ENCODE results near the gene USE1.

Gene USE1, protein sequence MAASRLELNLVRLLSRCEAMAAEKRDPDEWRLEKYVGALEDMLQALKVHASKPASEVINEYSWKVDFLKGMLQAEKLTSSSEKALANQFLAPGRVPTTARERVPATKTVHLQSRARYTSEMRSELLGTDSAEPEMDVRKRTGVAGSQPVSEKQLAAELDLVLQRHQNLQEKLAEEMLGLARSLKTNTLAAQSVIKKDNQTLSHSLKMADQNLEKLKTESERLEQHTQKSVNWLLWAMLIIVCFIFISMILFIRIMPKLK

DNA sequence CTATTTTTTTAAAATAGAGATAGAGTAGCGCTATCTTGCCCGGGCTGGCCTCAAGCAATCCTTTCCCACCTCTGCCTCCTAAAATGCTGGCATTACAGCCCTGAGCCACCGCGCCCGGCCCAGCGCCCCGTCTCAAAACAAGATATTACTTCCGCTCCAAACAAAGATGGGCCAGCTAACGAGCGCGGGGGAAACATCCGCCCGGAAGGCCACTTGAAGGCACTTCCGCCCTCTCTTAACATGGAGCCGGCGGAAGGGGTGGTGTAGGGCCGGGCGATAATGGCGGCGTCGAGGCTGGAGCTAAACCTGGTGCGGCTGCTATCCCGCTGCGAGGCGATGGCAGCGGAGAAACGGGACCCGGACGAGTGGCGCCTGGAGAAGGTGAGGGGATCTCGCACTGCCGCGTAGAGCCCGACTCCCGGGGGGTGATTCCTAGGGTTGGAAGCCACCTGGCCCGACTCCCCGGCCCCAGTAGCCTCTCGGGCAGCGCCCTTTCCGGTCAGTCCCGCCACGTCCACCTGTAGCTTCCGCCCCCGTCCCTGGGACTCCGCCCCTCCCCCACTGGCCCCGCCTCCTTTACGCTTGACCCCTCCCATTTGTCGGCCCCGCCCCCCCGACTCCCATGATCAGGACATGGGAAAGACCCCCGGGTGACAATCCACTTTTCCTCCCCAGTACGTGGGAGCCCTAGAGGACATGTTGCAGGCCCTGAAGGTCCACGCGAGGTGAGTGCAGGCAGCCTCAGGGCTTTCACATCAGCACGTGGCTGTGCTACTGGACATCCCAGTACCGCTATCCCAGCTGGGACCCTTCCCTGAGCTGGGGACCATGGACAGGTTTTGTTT is at the start of gene USE1:
Gene USE1, plus strand, starts transcription at position 231 of the 845 bp plus-strand sequence. Its CDS starts 49 bp downstream, at position 280.
- H3K27ac ChIP-seq: peak within 1 kb of the TSS; percentile 66
- no peak within 1 kb of the TSS for H3K4me3 ChIP-seq (IDR thresholded peaks at IDR 0.05; ENCODE audit: insufficient read depth, low read depth, low read length)
- peaks cover 15% of the 10 kb centered on the region for H3K4me1 ChIP-seq (ENCODE audit: low read depth, poor library complexity, severe bottlenecking)
- peak within 1 kb of the TSS; percentile 73; the same call in 1 of the 2 replicates for H2AFZ ChIP-seq (ENCODE audit: low read depth)
- no peaks in the 10 kb centered on the region for H3K36me3 ChIP-seq (ENCODE audit: insufficient read depth)
- H4K20me1 ChIP-seq (ENCODE audit: insufficient read depth): no peaks in the 10 kb centered on the region
- peak within 1 kb of the TSS; percentile 99 for H3K4me2 ChIP-seq
- H3K9ac ChIP-seq: peak within 1 kb of the TSS; percentile 83
- H3K27me3 ChIP-seq (ENCODE audit: insufficient read depth, low read depth): no peaks in the 10 kb centered on the region
- no peak; the same call in 1 of the 2 replicates for TF ChIP-seq CTCF (conservative IDR thresholded peaks at IDR 0.05; ENCODE audit: low read depth, low read length)
- no peaks in the 10 kb centered on the region for H3K79me2 ChIP-seq (ENCODE audit: insufficient read depth, low read depth)

DNA sequence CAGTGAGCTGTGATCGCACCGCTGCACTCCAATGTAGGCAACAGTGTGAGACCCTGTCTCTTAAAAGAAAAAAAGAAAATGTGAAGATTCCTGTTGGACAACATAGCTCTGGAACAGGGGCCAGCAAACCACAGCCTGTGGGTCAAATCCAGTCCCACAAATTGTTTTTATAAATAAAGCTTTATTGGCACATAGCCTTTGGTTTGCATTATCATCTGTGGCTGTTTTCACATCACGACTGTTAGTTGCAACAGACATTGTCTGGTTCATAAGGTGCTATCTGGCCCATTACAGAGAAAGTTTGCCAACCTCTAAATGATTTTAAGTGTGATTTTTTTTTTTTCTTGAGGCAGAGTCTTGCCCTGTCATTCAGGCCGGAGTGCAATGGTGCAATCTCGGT is 49.4 kb upstream of the USE1 start:
- H4K20me1 ChIP-seq (ENCODE audit: insufficient read depth): no peaks in the 10 kb centered on the region
- H3K36me3 ChIP-seq (ENCODE audit: insufficient read depth): no peaks in the 10 kb centered on the region; the same call in 1 of the 2 replicates
- no peaks in the 10 kb centered on the region for H3K27me3 ChIP-seq (ENCODE audit: insufficient read depth, low read depth)
- TF ChIP-seq CTCF (conservative IDR thresholded peaks at IDR 0.05; ENCODE audit: low read depth, low read length): no peak
- no peak overlapping the region for H3K4me3 ChIP-seq (IDR thresholded peaks at IDR 0.05; ENCODE audit: insufficient read depth, low read depth, low read length)
- H3K27ac ChIP-seq: no peak overlapping the region
- no peaks in the 10 kb centered on the region for H3K4me1 ChIP-seq (ENCODE audit: low read depth, poor library complexity, severe bottlenecking)
- H3K9ac ChIP-seq: no peak overlapping the region
- no peaks in the 10 kb centered on the region for H3K79me2 ChIP-seq (ENCODE audit: insufficient read depth, low read depth)
- no peak overlapping the region for H2AFZ ChIP-seq (ENCODE audit: low read depth)
- no peak overlapping the region for H3K4me2 ChIP-seq

DNA sequence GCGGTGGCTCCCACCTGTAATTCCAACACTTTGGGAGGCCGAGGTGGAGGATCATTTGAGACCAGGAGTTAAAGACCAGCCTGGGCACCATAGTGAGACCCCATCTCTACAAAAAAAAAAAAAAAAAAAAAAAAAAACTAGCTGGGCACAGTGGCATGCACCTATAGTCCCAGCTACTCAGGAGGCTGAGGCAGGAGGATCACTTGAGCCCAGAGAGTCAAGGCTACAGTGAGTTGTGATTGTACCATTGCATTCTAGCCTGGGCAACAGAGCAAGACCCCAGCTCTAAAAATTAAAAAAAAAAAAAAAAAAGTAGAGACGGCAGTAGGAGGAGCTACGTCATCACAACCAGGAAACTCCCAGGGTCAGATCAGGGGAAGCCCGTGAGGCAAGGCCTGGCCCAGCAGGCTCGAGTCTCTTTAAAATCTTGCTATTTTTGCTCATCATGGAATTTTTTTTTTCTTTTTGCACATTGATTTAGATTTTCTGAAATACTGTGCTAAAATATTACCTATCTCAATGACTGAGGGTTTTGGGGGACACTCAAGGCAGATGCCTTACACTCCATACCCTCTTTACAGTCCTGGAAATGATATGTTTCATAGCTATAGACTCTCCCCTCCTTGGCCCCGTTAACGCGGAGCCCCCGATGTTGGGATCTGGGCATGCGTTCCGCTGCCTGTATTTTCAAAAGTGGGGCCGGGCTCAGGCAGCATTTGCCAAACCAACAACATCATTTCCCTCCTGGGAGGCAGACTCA is 44.4 kb upstream of the USE1 start:
- Histone ChIP-seq H3K4me1 (ENCODE audit: low read depth, poor library complexity, severe bottlenecking) (no peaks in the 10 kb centered on the region), H4K20me1 (ENCODE audit: insufficient read depth) (no peaks in the 10 kb centered on the region), H3K79me2 (ENCODE audit: insufficient read depth, low read depth) (no peaks in the 10 kb centered on the region), H2AFZ (ENCODE audit: low read depth) (no peak overlapping the region), H3K36me3 (ENCODE audit: insufficient read depth) (no peaks in the 10 kb centered on the region), H3K9ac (no peak overlapping the region), H3K27ac (no peak overlapping the region), H3K4me3 (IDR thresholded peaks at IDR 0.05; ENCODE audit: insufficient read depth, low read depth, low read length) (no peak overlapping the region), H3K4me2 (no peak overlapping the region), H3K27me3 (ENCODE audit: insufficient read depth, low read depth) (no peaks in the 10 kb centered on the region)
- TF ChIP-seq CTCF (conservative IDR thresholded peaks at IDR 0.05; ENCODE audit: low read depth, low read length): no peak

DNA sequence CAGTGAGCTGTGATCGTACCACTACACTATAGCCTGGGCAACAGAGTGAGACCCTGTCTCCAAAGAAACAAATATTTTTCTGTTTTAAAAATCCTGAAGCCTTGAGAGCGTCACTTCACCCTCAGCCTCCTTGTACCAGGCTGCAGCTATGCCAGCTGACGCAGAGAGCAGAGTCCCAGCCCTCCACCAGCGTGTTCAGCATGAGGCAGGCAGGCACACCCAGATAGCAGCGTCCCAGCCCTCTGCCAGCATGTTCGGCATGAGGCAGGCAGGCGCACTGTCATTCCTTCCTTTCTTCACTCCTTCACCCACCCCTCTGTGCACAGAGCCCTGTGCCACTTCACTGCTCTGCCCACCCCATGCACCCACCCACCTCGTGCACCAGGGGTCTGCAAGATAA is 43.3 kb upstream of the USE1 start:
- Histone ChIP-seq H3K4me2 (no peak overlapping the region), H3K27me3 (ENCODE audit: insufficient read depth, low read depth) (no peaks in the 10 kb centered on the region), H3K27ac (no peak overlapping the region), H2AFZ (ENCODE audit: low read depth) (no peak overlapping the region), H3K36me3 (ENCODE audit: insufficient read depth) (no peaks in the 10 kb centered on the region), H3K79me2 (ENCODE audit: insufficient read depth, low read depth) (no peaks in the 10 kb centered on the region), H4K20me1 (ENCODE audit: insufficient read depth) (no peaks in the 10 kb centered on the region), H3K4me1 (ENCODE audit: low read depth, poor library complexity, severe bottlenecking) (no peaks in the 10 kb centered on the region), H3K4me3 (IDR thresholded peaks at IDR 0.05; ENCODE audit: insufficient read depth, low read depth, low read length) (no peak overlapping the region), H3K9ac (no peak overlapping the region)
- TF ChIP-seq CTCF (conservative IDR thresholded peaks at IDR 0.05; ENCODE audit: low read depth, low read length): no peak

All from KMS-11 (cell line).